ENCODE results near the gene TEX22. TPM values are rescaled to one million over a fixed set of nuclear protein-coding genes. Genes with fewer than 3 reads are reported as not detected.

The TEX22 gene
- polyA plus RNA-seq, 3 donors: 0.52 to 2.2 (median 0.57) TPM

- Histone ChIP-seq H4K20me1 (ENCODE audit: insufficient read depth, low read length) (peaks cover 6% of the 10 kb centered on the region), H3K79me2 (ENCODE audit: insufficient read depth, low read length) (no peaks in the 10 kb centered on the region), H3K27me3 (ENCODE audit: control insufficient read depth in 2 of 2, insufficient read depth in 2 of 2, low read length in 2 of 2) (peaks cover 0 to 4% of the 10 kb centered on the region in 2 donors), H3K9ac (ENCODE audit: insufficient read depth, low read length, poor library complexity, severe bottlenecking) (no peak overlapping the region), H3K27ac (ENCODE audit: low read depth in 1 of 2, low read length in 2 of 2) (no peak overlapping the region), H3K4me3 (replicated peaks in 1 of 3; ENCODE audit: low read depth in 2 of 3, low read length in 3 of 3) (no peak overlapping the region), H3K4me2 (replicated peaks; ENCODE audit: extremely low read depth, low read length, poor library complexity, severe bottlenecking) (no peak overlapping the region), H3K9me3 (replicated peaks in 1 of 2; ENCODE audit: control insufficient read depth in 1 of 2, insufficient read depth in 1 of 2, low read length in 2 of 2) (no peaks in the 10 kb centered on the region), H2AFZ (ENCODE audit: insufficient read depth, low read depth, low read length, poor library complexity, severe bottlenecking) (no peak overlapping the region), H3K36me3 (replicated peaks in 1 of 2; ENCODE audit: control insufficient read depth in 1 of 2, insufficient read depth in 2 of 2, low read length in 2 of 2) (peaks cover 15 to 23% of the 10 kb centered on the region in 2 donors), H3K4me1 (ENCODE audit: control insufficient read depth in 1 of 2, insufficient read depth in 2 of 2, low read length in 2 of 2) (peaks cover 0 to 2% of the 10 kb centered on the region in 2 donors)
- Mint-ChIP-seq H3K4me3 (no peak overlapping the region), H3K27ac (no peak overlapping the region), H3K27me3 (ENCODE audit: low read depth in 3 of 3) (peaks cover 8 to 15% (median 15%) of the 10 kb centered on the region in 3 donors), H3K9me3 (peaks cover 0 to 3% (median 0%) of the 10 kb centered on the region in 7 donors), H3K36me3 (peaks cover 22 to 29% of the 10 kb centered on the region in 2 donors), H3K4me1 (peaks cover 5% of the 10 kb centered on the region)
- WGBS (ENCODE audit: insufficient coverage): 93% methylated on average over 6 of the region's 12 CpGs
- no peak for DNase-seq
- TF ChIP-seq CTCF (IDR thresholded peaks at IDR 0.05): no peak
- intact Hi-C loops (cut with micrococcal nuclease): no loop called here
Observed at GRCh38 chr14:105365681-105366080, 32.7 kb upstream of the TEX22 start.

GRCh38 chr14:105366386-105367074 is 31.8 kb upstream of the TEX22 start:
- 95% methylated on average over 23 of the region's 23 CpGs for WGBS (ENCODE audit: insufficient coverage)
- Histone ChIP-seq H4K20me1 (ENCODE audit: insufficient read depth, low read length) (peaks cover 6% of the 10 kb centered on the region), H3K79me2 (ENCODE audit: insufficient read depth, low read length) (no peaks in the 10 kb centered on the region), H2AFZ (ENCODE audit: insufficient read depth, low read depth, low read length, poor library complexity, severe bottlenecking) (no peak overlapping the region), H3K9me3 (replicated peaks in 1 of 2; ENCODE audit: control insufficient read depth in 1 of 2, insufficient read depth in 1 of 2, low read length in 2 of 2) (no peaks in the 10 kb centered on the region), H3K27ac (ENCODE audit: low read depth in 1 of 2, low read length in 2 of 2) (no peak overlapping the region), H3K9ac (ENCODE audit: insufficient read depth, low read length, poor library complexity, severe bottlenecking) (no peak overlapping the region), H3K27me3 (ENCODE audit: control insufficient read depth in 2 of 2, insufficient read depth in 2 of 2, low read length in 2 of 2) (peaks cover 0 to 4% of the 10 kb centered on the region in 2 donors), H3K4me2 (replicated peaks; ENCODE audit: extremely low read depth, low read length, poor library complexity, severe bottlenecking) (no peak overlapping the region), H3K4me3 (replicated peaks in 1 of 3; ENCODE audit: low read depth in 2 of 3, low read length in 3 of 3) (no peak overlapping the region), H3K36me3 (replicated peaks in 1 of 2; ENCODE audit: control insufficient read depth in 1 of 2, insufficient read depth in 2 of 2, low read length in 2 of 2) (peaks cover 15 to 23% of the 10 kb centered on the region in 2 donors), H3K4me1 (ENCODE audit: control insufficient read depth in 1 of 2, insufficient read depth in 2 of 2, low read length in 2 of 2) (peaks cover 3 to 6% of the 10 kb centered on the region in 2 donors)
- peaks cover 18 to 24% of the 10 kb centered on the region in 2 donors for H3K36me3 Mint-ChIP-seq
- H3K27me3 Mint-ChIP-seq (ENCODE audit: low read depth in 3 of 3): peaks cover 8 to 17% (median 15%) of the 10 kb centered on the region in 3 donors
- TF ChIP-seq CTCF (IDR thresholded peaks at IDR 0.05): no peak
- DNase-seq: no peak
- peaks cover 8% of the 10 kb centered on the region for H3K4me1 Mint-ChIP-seq
- intact Hi-C loops (cut with micrococcal nuclease): no loop called here
- H3K4me3 Mint-ChIP-seq: no peak overlapping the region
- peaks cover 0 to 3% (median 0%) of the 10 kb centered on the region in 7 donors for H3K9me3 Mint-ChIP-seq
- H3K27ac Mint-ChIP-seq: no peak overlapping the region
